T-helper 1 cell treated with Interleukin-12 subunit alpha and Interleukin-12 subunit beta and Interleukin-4 antibody, amounts not matched to agents 30 μg/mL and 1 μg/mL, for 36 hours (primary cell): ENCODE data around the gene PRR7.
A peak's percentile ranks its signal among the peaks of the same experiment; 100 is the strongest.

ENCODE experiments used
- H3K27ac Mint-ChIP-seq: one replicate; pipeline ENCODE4 v1.8.0; 2021; ENCODE audit warnings: mild to moderate bottlenecking, mixed read lengths
- H3K27me3 Mint-ChIP-seq: one replicate; pipeline ENCODE4 v1.8.0; 2021; ENCODE audit warnings: low read depth, mixed read lengths
- H3K36me3 Mint-ChIP-seq: one replicate; pipeline ENCODE4 v1.8.0; 2021; ENCODE audit warnings: low read depth, mixed read lengths
- H3K4me1 Mint-ChIP-seq: one replicate; pipeline ENCODE4 v1.8.0; 2021; ENCODE audit warnings: low read depth, mixed read lengths
- H3K4me3 Mint-ChIP-seq: one replicate; pipeline ENCODE4 v1.8.0; 2021; ENCODE audit warnings: mild to moderate bottlenecking, moderate library complexity, mixed read lengths
- H3K9me3 Mint-ChIP-seq: one replicate; pipeline ENCODE4 v1.8.0; 2021; ENCODE audit warnings: mixed read lengths

Gene PRR7

GRCh38 chr5:177496727-177497291 lies 50.2 kb downstream of the PRR7 start:
- H3K9me3 Mint-ChIP-seq = no peaks in the 10 kb centered on the region
- peaks cover 27% of the 10 kb centered on the region for H3K4me1 Mint-ChIP-seq
- H3K4me3 Mint-ChIP-seq = peak overlapping the region; percentile 76
- peaks cover 24% of the 10 kb centered on the region for H3K27me3 Mint-ChIP-seq
- H3K27ac Mint-ChIP-seq = no peak overlapping the region
- H3K36me3 Mint-ChIP-seq = peaks cover 3% of the 10 kb centered on the region

- Mint-ChIP-seq H3K4me1 (peaks cover 27% of the 10 kb centered on the region), H3K36me3 (peaks cover 3% of the 10 kb centered on the region), H3K27ac (peak within 1 kb of the TSS; percentile 81), H3K9me3 (no peaks in the 10 kb centered on the region), H3K4me3 (peak within 1 kb of the TSS; percentile 85), H3K27me3 (peaks cover 24% of the 10 kb centered on the region)
Observed at GRCh38 chr5:177497292-177498012, 50.8 kb downstream of the PRR7 start, which contains the start of gene PDLIM7. TSS of gene PDLIM7 (minus strand) at chr5:177497604. CDS start at chr5:177496512, 1,092 bp downstream.

- Mint-ChIP-seq H3K4me1 (peaks cover 27% of the 10 kb centered on the region), H3K4me3 (peak overlapping the region; percentile 85), H3K36me3 (peaks cover 3% of the 10 kb centered on the region), H3K27me3 (peaks cover 24% of the 10 kb centered on the region), H3K9me3 (no peaks in the 10 kb centered on the region), H3K27ac (peak overlapping the region; percentile 81)
Observed at GRCh38 chr5:177498013-177498787, 51.6 kb downstream of the PRR7 start.

GRCh38 chr5:177499842-177500241 lies 53.2 kb downstream of the PRR7 start:
- Mint-ChIP-seq H3K36me3 (peaks cover 3% of the 10 kb centered on the region), H3K4me3 (no peak overlapping the region), H3K4me1 (peaks cover 19% of the 10 kb centered on the region), H3K27ac (no peak overlapping the region), H3K9me3 (no peaks in the 10 kb centered on the region), H3K27me3 (peaks cover 24% of the 10 kb centered on the region)

- H3K36me3 Mint-ChIP-seq = peaks cover 3% of the 10 kb centered on the region
- H3K4me3 Mint-ChIP-seq = no peak overlapping the region
- no peaks in the 10 kb centered on the region for H3K9me3 Mint-ChIP-seq
- peaks cover 18% of the 10 kb centered on the region for H3K4me1 Mint-ChIP-seq
- peaks cover 24% of the 10 kb centered on the region for H3K27me3 Mint-ChIP-seq
- H3K27ac Mint-ChIP-seq = no peak overlapping the region
Observed at GRCh38 chr5:177500685-177501522, 54.3 kb downstream of the PRR7 start.

GRCh38 chr5:177501874-177502678 lies 55.5 kb downstream of the PRR7 start:
- H3K27ac Mint-ChIP-seq = no peak overlapping the region
- H3K4me3 Mint-ChIP-seq = no peak overlapping the region
- peaks cover 24% of the 10 kb centered on the region for H3K27me3 Mint-ChIP-seq
- H3K4me1 Mint-ChIP-seq = peaks cover 14% of the 10 kb centered on the region
- peaks cover 3% of the 10 kb centered on the region for H3K36me3 Mint-ChIP-seq
- no peaks in the 10 kb centered on the region for H3K9me3 Mint-ChIP-seq

GRCh38 chr5:177502886-177503285 lies 56.3 kb downstream of the PRR7 start:
- H3K4me1 Mint-ChIP-seq = peaks cover 11% of the 10 kb centered on the region
- peaks cover 22% of the 10 kb centered on the region for H3K27me3 Mint-ChIP-seq
- H3K4me3 Mint-ChIP-seq = no peak overlapping the region
- H3K27ac Mint-ChIP-seq = no peak overlapping the region
- peaks cover 3% of the 10 kb centered on the region for H3K36me3 Mint-ChIP-seq
- no peaks in the 10 kb centered on the region for H3K9me3 Mint-ChIP-seq

GRCh38 chr5:177503351-177504085 lies 56.9 kb downstream of the PRR7 start:
- H3K27ac Mint-ChIP-seq = no peak overlapping the region
- peaks cover 7% of the 10 kb centered on the region for H3K4me1 Mint-ChIP-seq
- no peak overlapping the region for H3K4me3 Mint-ChIP-seq
- H3K27me3 Mint-ChIP-seq = peaks cover 15% of the 10 kb centered on the region
- H3K36me3 Mint-ChIP-seq = peaks cover 3% of the 10 kb centered on the region
- H3K9me3 Mint-ChIP-seq = no peaks in the 10 kb centered on the region

GRCh38 chr5:177504086-177505056 lies 57.8 kb downstream of the PRR7 start:
- Mint-ChIP-seq H3K27me3 (peaks cover 10% of the 10 kb centered on the region), H3K36me3 (peaks cover 2% of the 10 kb centered on the region), H3K4me3 (no peak overlapping the region), H3K4me1 (peaks cover 2% of the 10 kb centered on the region), H3K9me3 (no peaks in the 10 kb centered on the region), H3K27ac (no peak overlapping the region)

- Mint-ChIP-seq H3K27ac (no peak overlapping the region), H3K27me3 (peaks cover 4% of the 10 kb centered on the region), H3K36me3 (peaks cover 2% of the 10 kb centered on the region), H3K9me3 (no peaks in the 10 kb centered on the region), H3K4me1 (peaks cover 4% of the 10 kb centered on the region), H3K4me3 (no peak overlapping the region)
Observed at GRCh38 chr5:177505075-177505474, 58.5 kb downstream of the PRR7 start.
